HG02840 (cell line): ENCODE results near the gene MAPKAP1.
"Not testable (repeated sequence)": the region's sequence is repeated elsewhere in the genome, so short reads cannot be mapped to it uniquely, and the experiment has no call there.

Source experiments
- ATAC-seq: cut with Tn5 transposase; IDR thresholded peaks from one replicate; pipeline ENCODE4 v1.9.1; 2021; ENCODE audit warnings: mild to moderate bottlenecking, moderate library complexity, moderate number of reproducible peaks; ENCODE audit not compliant: unreplicated experiment, low FRiP score

MAPKAP1 gene

GRCh38 chr9:125739436-125739835 is 32.4 kb upstream of the MAPKAP1 start:
- no peak for ATAC-seq

- no peak for ATAC-seq
Observed at GRCh38 chr9:125732562-125732961, 25.6 kb upstream of the MAPKAP1 start.

- no peak for ATAC-seq
Observed at GRCh38 chr9:125730168-125730567, 23.2 kb upstream of the MAPKAP1 start.

- ATAC-seq, result no peak
Observed at GRCh38 chr9:125726456-125727132, 19.6 kb upstream of the MAPKAP1 start.

GRCh38 chr9:125707472-125707804 is 430 bp upstream of the MAPKAP1 start:
- no peak for ATAC-seq

- ATAC-seq, result no peak
Observed at GRCh38 chr9:125705893-125706292, 1.1 kb downstream of the MAPKAP1 start.

- no peak for ATAC-seq
Observed at GRCh38 chr9:125703662-125704061, 3.3 kb downstream of the MAPKAP1 start.

- ATAC-seq, result no peak
Observed at GRCh38 chr9:125701351-125701750, 5.7 kb downstream of the MAPKAP1 start.

GRCh38 chr9:125700791-125701190 is 6.2 kb downstream of the MAPKAP1 start:
- ATAC-seq, result peak; percentile 88

GRCh38 chr9:125699870-125700269 is 7.1 kb downstream of the MAPKAP1 start:
- ATAC-seq, result no peak

- no peak for ATAC-seq
Observed at GRCh38 chr9:125696106-125696647, 10.8 kb downstream of the MAPKAP1 start.

- ATAC-seq, result not testable (repeated sequence)
Observed at GRCh38 chr9:125695548-125695947, 11.5 kb downstream of the MAPKAP1 start.

GRCh38 chr9:125694478-125694877 is 12.5 kb downstream of the MAPKAP1 start:
- ATAC-seq, result no peak

GRCh38 chr9:125693492-125693891 is 13.5 kb downstream of the MAPKAP1 start:
- ATAC-seq, result not testable (repeated sequence)

- ATAC-seq, result no peak
Observed at GRCh38 chr9:125691869-125692268, 15.1 kb downstream of the MAPKAP1 start.

GRCh38 chr9:125690679-125691078 is 16.3 kb downstream of the MAPKAP1 start:
- ATAC-seq, result no peak

GRCh38 chr9:125687163-125687863 is 19.7 kb downstream of the MAPKAP1 start:
- ATAC-seq, result no peak

- ATAC-seq, result no peak
Observed at GRCh38 chr9:125685167-125685566, 21.8 kb downstream of the MAPKAP1 start.

GRCh38 chr9:125683486-125683885 is 23.5 kb downstream of the MAPKAP1 start:
- ATAC-seq, result no peak

GRCh38 chr9:125682340-125682739 is 24.7 kb downstream of the MAPKAP1 start:
- ATAC-seq, result no peak

GRCh38 chr9:125681657-125682056 is 25.4 kb downstream of the MAPKAP1 start:
- no peak for ATAC-seq

- ATAC-seq, result no peak
Observed at GRCh38 chr9:125681086-125681622, 25.9 kb downstream of the MAPKAP1 start.
